Prostate gland (tissue), 2 donors: ENCODE data around the gene FGF22.
"Not testable (repeated sequence)": the region's sequence is repeated elsewhere in the genome, so short reads cannot be mapped to it uniquely, and the experiment has no call there.

ENCODE experiments used
- POLR2A ChIP-seq: fragments of 450-650 bp; IDR thresholded peaks from one replicate; pipeline ENCODE4 v1.6.1; 2016; ENCODE audit warnings: antibody characterized with exemption, mild to moderate bottlenecking
- POLR2AphosphoS5 ChIP-seq: sonication (generic); formaldehyde crosslinking; IDR thresholded peaks from one replicate; pipeline ENCODE4 v1.6.1; 2017; ENCODE audit warnings: antibody characterized with exemption
- TF ChIP-seq, protein P1 (sequence below), 4 experiments: fragments of 200-600 bp in 2 of 4; fragments of 450-650 bp in 2 of 4; sonication (generic) in 2 of 4; IDR thresholded peaks; 1 replicate in 3 of 4; 2 replicates in 1 of 4; pipeline ENCODE4 v1.5.1; 2016 to 2019; ENCODE audit warnings: antibody characterized with exemption in 4 of 4, mild to moderate bottlenecking in 2 of 4, moderate library complexity in 2 of 4

DNA sequence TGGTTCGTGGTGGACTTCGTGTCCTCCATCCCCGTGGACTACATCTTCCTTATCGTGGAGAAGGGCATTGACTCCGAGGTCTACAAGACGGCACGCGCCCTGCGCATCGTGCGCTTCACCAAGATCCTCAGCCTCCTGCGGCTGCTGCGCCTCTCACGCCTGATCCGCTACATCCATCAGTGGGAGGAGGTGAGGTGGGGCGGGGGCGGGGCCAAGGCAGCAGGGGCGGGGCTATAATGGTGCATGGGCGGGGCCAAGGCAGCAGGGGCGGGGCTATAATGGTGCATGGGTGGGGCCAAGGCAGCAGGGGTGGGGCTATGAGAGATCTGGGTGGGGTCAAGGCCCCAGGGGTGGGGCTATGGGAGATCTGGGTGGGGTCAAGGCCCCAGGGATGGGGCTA is 35.9 kb upstream of the FGF22 start:
- not testable (repeated sequence) for TF ChIP-seq POLR2A, POLR2AphosphoS5
- TF ChIP-seq, protein P1, sequence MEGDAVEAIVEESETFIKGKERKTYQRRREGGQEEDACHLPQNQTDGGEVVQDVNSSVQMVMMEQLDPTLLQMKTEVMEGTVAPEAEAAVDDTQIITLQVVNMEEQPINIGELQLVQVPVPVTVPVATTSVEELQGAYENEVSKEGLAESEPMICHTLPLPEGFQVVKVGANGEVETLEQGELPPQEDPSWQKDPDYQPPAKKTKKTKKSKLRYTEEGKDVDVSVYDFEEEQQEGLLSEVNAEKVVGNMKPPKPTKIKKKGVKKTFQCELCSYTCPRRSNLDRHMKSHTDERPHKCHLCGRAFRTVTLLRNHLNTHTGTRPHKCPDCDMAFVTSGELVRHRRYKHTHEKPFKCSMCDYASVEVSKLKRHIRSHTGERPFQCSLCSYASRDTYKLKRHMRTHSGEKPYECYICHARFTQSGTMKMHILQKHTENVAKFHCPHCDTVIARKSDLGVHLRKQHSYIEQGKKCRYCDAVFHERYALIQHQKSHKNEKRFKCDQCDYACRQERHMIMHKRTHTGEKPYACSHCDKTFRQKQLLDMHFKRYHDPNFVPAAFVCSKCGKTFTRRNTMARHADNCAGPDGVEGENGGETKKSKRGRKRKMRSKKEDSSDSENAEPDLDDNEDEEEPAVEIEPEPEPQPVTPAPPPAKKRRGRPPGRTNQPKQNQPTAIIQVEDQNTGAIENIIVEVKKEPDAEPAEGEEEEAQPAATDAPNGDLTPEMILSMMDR (IDR thresholded peaks at IDR 0.05) = not testable (repeated sequence)
